HG02885 (cell line): Measurements from ENCODE around the gene EML6.
"Not testable (repeated sequence)": the region's sequence is repeated elsewhere in the genome, so short reads cannot be mapped to it uniquely, and the experiment has no call there.

Experiments
- ATAC-seq: cut with Tn5 transposase; IDR thresholded peaks from one replicate; pipeline ENCODE4 v1.9.1; 2021; ENCODE audit warnings: mild to moderate bottlenecking; ENCODE audit not compliant: unreplicated experiment, poor library complexity

EML6 gene

DNA sequence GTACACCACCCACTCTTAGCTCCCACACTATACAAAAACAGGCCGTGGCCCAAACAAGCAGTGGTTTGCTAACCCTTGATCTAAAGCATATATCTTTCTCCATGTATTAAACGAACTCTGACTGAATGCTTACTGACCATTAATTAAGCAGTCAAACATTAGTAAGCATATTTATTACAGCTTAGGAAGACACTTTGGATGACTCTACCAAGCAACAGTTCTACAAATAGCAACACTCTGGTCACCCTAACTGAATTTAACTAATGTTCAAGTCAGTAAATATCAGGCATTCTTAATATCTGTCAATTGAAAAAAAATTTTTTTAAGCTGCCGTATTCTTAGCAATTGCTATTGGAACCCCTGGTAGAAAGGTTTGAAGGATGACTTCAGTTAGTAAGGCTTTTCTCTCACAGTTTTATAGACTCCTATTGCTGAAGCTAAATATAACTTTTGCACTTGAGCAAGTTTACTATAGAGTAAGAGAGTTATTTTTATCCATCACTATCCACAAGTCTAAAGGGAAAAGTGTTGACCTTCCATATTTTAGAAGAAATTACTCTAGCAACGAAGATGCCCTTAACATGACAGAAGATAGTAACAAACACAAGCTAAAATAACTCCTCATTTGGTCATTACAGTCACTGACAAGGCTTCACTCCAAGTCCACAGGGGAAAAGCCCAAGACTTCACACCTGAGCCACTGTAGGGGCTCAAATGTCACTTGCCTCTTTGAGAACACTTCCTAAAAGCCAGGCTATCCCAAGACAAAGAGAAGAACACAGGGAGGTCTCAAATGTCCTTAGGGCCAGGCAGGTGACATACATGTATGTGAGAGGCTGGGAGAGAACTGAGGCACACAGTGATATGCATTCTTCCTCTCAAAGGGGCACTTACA, 252.4 kb downstream of the EML6 start:
- no peak for ATAC-seq

DNA sequence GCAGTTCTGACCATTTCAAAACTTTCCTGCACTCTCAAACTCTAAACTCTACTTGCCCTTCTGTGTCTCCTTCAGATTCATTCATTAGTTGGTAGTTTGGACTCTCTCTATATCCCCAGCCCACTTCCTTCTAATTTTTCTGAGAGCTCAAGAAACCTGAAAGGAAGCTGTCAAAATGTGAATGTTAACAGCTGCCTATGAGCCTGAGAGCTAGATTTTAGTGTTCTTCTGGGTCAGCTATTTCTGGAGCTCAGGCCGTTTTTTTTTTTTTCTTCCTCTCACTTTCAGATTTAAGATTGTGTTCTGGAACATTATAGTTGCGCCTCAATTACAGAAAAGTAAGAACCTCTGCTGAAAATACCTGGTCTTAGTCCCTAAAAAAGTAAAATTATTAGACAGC, 253.7 kb downstream of the EML6 start:
- ATAC-seq: peak; percentile 94

DNA sequence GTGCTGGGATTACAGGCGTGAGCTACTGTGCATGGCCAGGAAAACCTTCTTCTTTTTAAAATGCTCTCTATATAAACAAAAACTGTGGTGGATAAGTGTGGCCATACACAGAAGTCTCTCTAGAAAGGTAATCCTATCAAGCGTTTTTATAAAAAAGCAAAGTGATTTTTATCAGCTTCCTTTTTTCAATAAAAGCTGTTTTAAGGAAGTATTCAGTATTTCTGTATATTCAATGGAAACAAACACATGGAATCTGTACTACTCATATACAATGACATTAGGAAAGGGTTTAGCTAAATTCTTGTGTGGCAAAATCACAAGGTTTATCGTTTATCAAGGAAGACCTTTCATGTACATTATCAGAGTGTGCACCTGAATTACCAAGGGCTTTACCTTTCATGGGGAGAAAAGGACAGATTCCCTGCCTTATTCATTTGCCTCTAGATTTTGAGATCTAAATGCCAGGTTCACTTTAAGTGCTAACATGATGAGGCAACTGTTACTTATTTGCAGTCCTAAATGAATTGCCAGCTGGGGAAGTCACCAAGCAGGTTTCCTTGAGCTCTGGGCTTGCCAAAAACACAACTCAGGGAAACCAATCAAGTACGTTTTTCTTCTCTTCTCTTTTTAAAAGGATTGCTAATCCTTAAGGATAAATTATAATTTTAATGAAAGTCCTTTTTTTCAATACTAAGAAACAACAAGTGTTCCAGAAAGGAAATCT, 256.0 kb downstream of the EML6 start:
- no peak for ATAC-seq

DNA sequence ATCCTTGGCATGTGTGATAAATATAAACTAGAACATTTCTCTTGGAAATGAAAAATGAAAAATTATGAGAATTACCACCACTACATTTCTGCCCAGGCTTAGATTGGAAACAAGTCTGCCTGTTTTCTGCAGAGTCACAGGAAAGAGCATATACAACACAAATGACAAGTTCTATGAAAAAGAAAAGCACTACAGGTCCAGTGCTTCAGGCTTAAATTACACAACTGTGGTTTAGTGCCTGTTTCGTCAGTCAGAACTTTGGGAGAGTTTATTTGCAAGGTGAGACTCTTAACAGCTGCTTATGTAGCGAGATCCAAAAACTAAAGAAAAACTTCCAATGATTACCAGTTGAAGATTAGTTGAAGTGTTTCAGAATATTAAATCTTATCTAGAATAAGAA, 257.9 kb downstream of the EML6 start:
- no peak for ATAC-seq

DNA sequence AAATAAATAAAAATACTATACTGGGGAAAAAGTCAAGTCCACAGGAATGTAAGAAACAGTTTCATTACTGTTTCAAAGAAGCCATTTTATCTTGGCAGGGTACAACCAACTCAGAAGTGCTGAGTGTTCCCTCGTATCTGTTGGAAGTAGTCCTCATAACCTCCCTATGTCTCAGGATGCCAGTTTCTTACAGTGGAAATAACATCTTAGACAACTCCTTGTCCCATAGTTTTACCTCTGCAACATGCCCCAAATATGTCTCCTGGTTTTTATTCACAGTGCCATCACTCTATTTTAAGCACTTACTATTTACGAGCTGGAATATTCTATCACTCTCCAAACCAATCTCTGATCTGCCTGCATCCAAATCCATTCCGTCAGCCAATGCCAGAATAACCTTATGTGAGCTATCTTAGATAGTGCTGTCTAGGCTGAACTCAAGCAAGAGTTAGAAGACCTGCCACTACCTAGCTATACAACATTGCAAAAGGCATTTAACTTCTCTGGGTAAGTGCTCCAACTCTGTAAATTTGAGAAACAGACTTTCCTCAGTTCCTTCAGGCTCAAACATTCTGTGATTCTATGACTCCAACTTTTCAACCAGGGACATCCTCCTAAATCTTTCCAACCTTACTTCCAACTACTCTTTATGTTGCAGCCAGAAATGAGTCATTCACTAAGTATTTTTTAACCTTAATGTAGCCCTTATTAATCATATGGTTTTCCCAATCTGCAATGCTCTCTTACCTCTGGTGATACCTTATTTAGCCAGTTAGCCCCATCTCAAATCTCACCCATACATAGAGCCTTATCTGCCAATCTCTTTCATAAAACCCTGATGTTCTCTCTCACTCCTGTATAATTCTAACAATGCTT, 260.1 kb downstream of the EML6 start:
- ATAC-seq: no peak

GRCh38 chr2:54984476-54984875, 261.0 kb downstream of the EML6 start:
- no peak for ATAC-seq

DNA sequence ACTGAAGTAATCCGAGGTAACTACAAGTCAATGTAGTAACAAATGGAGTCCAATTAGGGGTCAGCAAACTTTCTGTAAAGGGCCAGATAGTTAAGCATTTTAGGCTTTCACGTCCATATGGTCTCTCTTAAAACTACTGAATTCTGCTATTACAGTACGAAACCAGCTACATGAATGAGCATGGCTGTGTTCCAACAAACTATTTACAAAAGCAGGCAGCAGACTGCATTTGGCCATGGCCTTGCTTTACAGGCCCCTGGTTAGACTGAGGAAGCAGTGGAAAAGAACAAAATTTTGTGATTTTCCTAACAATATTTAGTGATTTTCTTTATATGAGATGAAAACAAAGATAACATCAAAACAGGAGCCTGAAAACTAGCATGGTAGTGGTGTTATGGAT, 262.8 kb downstream of the EML6 start:
- no peak for ATAC-seq

- no peak for ATAC-seq
Measured at GRCh38 chr2:54988612-54989011, 265.1 kb downstream of the EML6 start.

GRCh38 chr2:54990694-54991093, 267.2 kb downstream of the EML6 start:
- not testable (repeated sequence) for ATAC-seq

DNA sequence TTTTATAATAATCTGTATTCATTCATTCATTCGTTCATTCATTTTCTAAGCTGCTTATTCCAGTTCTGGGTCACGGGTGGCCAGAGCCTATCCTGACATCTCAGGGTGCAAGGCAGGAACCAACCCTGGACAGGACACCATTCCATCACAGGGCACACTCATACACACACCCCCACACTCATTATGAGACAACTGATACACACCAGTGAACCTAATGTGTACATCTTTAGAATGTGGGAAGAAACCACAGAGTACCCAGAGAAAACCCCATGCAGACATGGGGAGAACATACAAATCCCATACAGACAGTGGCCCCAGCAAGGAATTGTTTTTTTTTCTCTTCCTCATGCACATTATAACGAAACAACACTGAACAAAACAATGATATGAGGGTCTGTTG, 272.1 kb downstream of the EML6 start:
- ATAC-seq: peak; percentile 69

- no peak for ATAC-seq
Measured at GRCh38 chr2:54997826-54998225, 274.4 kb downstream of the EML6 start.

DNA sequence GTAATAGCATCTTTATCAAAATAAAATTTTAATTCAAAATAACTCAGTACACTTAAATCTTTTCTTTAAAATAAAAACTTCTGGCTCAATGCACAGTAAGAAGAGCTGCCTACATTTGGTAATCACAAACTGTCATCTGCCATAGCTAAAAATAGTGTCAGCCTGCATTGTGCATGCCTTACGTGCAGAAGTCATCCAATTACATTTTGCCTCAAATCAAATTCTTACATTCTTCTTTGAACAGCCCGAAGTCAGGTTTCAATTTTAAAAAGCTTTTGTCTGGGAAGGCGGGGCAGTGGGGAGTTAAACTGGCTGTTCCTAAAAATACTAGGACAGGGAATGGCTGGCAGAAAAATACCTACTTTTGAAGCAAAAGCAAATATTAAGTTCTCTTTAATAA, 275.7 kb downstream of the EML6 start:
- ATAC-seq: no peak

DNA sequence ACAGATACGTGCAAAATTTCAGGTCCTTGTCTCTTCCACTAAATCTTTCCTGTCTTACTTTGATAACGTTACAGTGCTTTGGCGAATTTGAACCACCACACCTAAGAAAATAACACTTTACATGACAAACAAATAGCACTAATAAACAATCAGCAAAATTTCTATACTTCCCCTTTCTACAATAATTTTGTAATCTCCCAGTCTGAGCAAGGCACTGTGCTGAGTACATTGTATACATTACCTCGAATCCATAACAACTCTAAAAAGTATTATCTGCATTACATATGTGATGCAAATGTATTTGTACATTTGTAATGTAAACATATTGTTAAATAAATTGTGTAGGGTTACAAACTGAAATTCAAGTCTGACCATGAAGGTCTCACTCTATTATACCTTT, 276.9 kb downstream of the EML6 start:
- ATAC-seq: no peak

- ATAC-seq: no peak
Measured at GRCh38 chr2:55001716-55002115, 278.3 kb downstream of the EML6 start.

DNA sequence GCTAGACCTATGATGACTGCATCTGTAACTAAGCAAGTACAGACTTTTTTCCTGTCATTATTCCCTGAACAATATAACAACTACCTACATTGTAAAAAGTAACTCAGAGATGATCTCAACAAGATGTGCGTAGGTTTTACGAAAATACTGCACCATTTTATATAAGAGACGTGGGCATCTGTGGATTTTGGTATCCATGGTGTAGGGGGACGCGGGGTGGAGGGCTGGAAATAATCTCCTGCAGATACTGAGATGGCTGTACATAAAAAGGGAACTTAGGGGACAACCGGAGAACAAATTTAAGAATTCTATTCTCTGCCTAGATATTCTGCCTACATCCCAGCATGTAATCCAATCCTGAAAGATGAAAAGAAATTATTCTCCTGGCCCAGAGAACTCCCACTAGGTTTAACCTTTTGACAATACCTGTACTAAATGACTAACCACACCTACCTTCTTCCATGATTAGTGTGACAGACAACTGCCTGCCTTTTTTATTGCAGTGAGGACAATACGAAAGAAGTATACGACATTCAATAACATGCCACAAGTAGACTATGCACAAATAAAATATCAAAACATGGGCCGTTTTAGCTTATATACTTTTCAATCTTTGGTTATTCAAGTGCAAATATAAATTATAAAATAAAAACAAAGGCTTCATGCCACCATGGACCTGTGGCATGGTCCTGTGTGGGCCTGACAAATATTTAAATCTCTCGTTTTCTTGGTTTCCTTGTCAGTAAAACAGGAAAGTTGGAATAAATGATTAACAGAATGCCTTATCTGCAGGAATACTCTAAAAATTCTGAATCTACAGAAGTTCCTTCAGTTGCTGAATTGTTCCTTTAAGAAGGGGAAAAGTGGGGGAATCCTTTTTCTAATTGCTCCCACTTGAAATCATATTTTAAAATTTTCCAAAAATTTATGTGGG, 280.5 kb downstream of the EML6 start:
- no peak for ATAC-seq

DNA sequence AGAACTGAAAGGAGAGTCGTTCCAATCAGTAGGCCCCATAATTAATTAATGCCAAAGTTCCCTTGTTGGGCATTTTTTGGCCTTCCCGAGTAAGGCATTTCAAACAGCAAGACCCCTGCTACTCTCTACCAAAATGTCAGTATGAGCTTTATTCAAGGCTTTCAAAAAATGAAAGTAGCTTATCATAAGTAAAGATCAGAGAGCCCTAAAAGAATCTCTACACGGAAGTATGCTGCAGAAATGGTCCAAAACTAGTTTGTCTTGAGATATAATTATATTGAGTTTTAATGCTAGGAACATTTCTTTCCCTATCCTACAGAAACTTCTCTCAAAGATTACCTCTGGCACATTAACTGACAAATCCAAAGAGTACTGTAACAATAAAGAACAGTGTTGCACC, 282.8 kb downstream of the EML6 start:
- ATAC-seq: no peak

DNA sequence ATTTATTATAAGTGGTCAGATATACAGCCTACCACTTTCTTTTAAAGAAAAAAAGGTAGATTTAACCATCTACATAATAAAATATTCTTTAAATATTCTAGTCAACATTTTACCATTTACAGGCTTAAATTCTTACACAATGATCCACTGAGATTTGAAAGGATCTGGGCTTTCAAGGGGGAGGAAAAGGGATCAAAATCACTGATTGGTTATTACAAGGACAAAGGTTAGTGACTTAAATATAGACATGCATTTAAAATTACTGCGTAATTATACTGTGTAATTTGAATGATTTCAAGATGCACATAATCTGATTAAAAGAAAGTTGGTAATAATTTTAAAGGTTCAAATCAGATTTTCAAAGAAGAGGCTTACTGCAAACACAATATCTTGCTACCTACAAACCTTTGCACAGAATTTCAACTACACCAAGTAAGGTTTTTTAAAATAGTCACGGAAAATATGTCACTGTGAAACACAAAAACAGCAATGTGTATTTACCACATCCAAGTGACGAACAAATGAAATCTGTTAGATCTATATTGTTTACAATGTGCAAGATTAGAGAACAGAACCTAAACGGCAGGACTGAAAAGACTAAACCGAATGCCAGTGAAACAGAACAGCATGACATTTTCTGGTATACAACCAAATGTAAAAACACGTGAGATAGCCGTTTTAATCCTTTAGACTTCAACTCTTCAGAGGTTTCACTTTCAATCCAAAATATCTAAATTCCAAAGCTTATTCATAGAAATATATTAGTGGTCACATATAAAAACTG, 286.0 kb downstream of the EML6 start:
- ATAC-seq: no peak

DNA sequence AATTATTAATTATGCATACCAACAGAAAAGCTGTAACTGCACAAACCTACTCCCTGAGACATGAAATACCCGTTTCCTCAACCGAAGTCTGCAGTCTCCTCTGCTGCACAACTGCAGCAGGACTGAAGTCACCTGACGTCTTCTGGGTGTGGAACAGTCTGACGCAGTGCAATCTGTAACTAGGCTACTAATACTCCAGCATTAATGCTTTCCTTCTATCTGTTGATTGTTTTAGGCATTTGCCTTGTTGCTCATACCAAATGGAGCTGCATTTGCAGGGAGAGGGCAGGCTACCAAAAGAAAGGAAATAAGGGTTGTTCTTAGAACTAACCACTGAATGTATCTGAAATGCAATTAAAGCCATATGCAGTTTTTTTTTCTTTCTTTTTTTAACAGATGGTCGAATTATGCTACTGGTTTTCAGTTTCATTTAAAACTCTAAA, 286.7 kb downstream of the EML6 start:
- peak; percentile 93 for ATAC-seq

DNA sequence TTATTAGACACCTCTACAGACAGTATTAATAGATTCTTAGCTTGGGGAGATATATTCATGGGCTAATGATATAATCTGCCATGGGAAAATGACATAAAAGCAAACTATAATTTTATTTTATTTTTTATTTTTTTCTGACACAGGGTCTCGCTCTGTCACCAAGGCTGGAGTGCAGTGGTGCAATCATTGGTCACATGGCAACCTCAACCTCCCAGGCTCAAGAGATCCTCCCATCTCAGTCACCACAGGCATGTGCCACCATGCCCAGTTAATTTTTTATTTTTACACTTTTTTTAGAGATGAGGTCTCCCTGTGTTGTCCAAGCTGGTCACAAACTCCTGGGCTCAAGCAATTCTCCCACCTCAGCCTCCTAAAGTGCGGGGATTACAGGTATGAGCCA, 287.5 kb downstream of the EML6 start:
- ATAC-seq: no peak
